GM12878 (cell line): Measurements from ENCODE around the gene TRANK1. TPM values are rescaled to one million over a fixed set of nuclear protein-coding genes. Genes with fewer than 3 reads are reported as not detected.

Experiments used
- ATAC-seq: fragments of 200-7000 bp; cut with Tn5 transposase; 3 replicates; pipeline ENCODE4 v1.9.1; 2020; ENCODE audit warnings: mild to moderate bottlenecking, moderate library complexity
- BruUV-seq: library from RNA; stranded (reverse); fragments of 400-500 nt; replicated peaks from 2 replicates; lab custom pipeline; 2021; lab: Mats Ljungman, UMichigan
- CTCF ChIA-PET: fragments of 300-600 bp; sonication (Branson Sonifier 250); formaldehyde crosslinking; extraction: SDS; loops from one replicate; lab custom pipeline; 2021; ENCODE audit warnings: inconsistent platforms; lab: Yijun Ruan, JAX
- POLR2A ChIA-PET: fragments of 350-600 bp; formaldehyde crosslinking; extraction: SDS; loops from one replicate; lab custom pipeline; 2021; ENCODE audit warnings: inconsistent platforms; lab: Charles Lee
- RAD21 ChIA-PET: fragments of 300-600 bp; sonication (Branson Sonifier 250); formaldehyde crosslinking; loops from one replicate; lab custom pipeline; 2023; ENCODE audit warnings: antibody characterized with exemption; ENCODE audit not compliant: unreplicated experiment; lab: Charles Lee
- SMC1A ChIA-PET: fragments of 300-600 bp; sonication (Branson Sonifier 250); formaldehyde crosslinking; loops from one replicate; lab custom pipeline; 2023; ENCODE audit not compliant: unreplicated experiment, uncharacterized antibody; lab: Charles Lee
- DNase-seq: peaks from one replicate; pipeline ENCODE4 v3.0.0-alpha.2; 2011; ENCODE audit warnings: low read depth, low spot score
- FAIRE-seq: peaks from 3 replicates; lab custom pipeline; 2011; peaks lifted over from hg19 to GRCh38; lab: Jason Lieb, UNC
- H2AFZ ChIP-seq: 2 replicates; pipeline ENCODE4 v1.6.0; 2011; ENCODE audit warnings: low read depth, low read length, control low read depth; ENCODE audit not compliant: control insufficient read depth
- H3K27ac ChIP-seq: 2 replicates; pipeline ENCODE4 v1.5.1; 2011; ENCODE audit warnings: control low read depth; ENCODE audit not compliant: control insufficient read depth, insufficient read depth
- H3K27me3 ChIP-seq, 2 experiments: replicated peaks in 1 of 2; 2 replicates each; pipeline versions ENCODE4 v1.6.0 to v1.6.1; 2011; ENCODE audit warnings: low read length in 1 of 2; ENCODE audit not compliant: control insufficient read depth in 2 of 2, insufficient read depth in 2 of 2
- H3K36me3 ChIP-seq, 2 experiments: 2 replicates each; pipeline ENCODE4 v1.5.1; 2011; ENCODE audit warnings: low read length in 1 of 2; ENCODE audit not compliant: control insufficient read depth in 2 of 2, insufficient read depth in 2 of 2
- H3K4me1 ChIP-seq: 2 replicates; pipeline ENCODE4 v1.6.1; 2011; ENCODE audit warnings: mild to moderate bottlenecking, low read length, moderate library complexity, mixed read lengths; ENCODE audit not compliant: control insufficient read depth, insufficient read depth
- H3K4me2 ChIP-seq: 2 replicates; pipeline ENCODE4 v1.6.0; 2011; ENCODE audit warnings: control low read depth; ENCODE audit not compliant: control insufficient read depth, insufficient read depth
- H3K4me3 ChIP-seq: fragments of 200-600 bp; sonication (generic); 2 replicates; pipeline ENCODE4 v1.5.1; 2016
- H3K79me2 ChIP-seq: 2 replicates; pipeline ENCODE4 v1.6.0; 2011; ENCODE audit warnings: low read length; ENCODE audit not compliant: control insufficient read depth, insufficient read depth
- H3K9ac ChIP-seq: 2 replicates; pipeline ENCODE4 v1.8.0; 2011; ENCODE audit warnings: low read length, control low read depth, mixed read lengths; ENCODE audit not compliant: control insufficient read depth, insufficient read depth
- H3K9me3 ChIP-seq: replicated peaks from 3 replicates; pipeline ENCODE4 v1.5.1; 2011; ENCODE audit warnings: mild to moderate bottlenecking, low read length; ENCODE audit not compliant: control insufficient read depth, insufficient read depth
- H4K20me1 ChIP-seq: 2 replicates; pipeline ENCODE4 v1.6.0; 2011; ENCODE audit not compliant: control insufficient read depth, insufficient read depth
- BACH1 ChIP-seq: fragments of 450-650 bp; IDR thresholded peaks from 2 replicates; pipeline ENCODE4 v1.6.1; 2017; ENCODE audit warnings: mild to moderate bottlenecking, borderline replicate concordance
- CEBPB ChIP-seq, 2 experiments: fragments of 150-350 bp in 1 of 2; IDR thresholded peaks; 2 replicates each; pipeline ENCODE4 v1.6.1; 2012 to 2014; ENCODE audit warnings: low read depth in 2 of 2, low read length in 2 of 2, borderline replicate concordance in 1 of 2, inconsistent platforms in 1 of 2
- ESRRA ChIP-seq: IDR thresholded peaks from 2 replicates; pipeline ENCODE4 v1.6.1; 2012; ENCODE audit warnings: mild to moderate bottlenecking, low read length, improper control_type of control experiment
- HCFC1 ChIP-seq: fragments of 150-350 bp; IDR thresholded peaks from 2 replicates; pipeline ENCODE4 v1.6.1; 2014; ENCODE audit warnings: low read length
- JUNB ChIP-seq: IDR thresholded peaks from 2 replicates; pipeline ENCODE4 v1.6.1; 2016; ENCODE audit warnings: antibody characterized with exemption, mild to moderate bottlenecking
- MXI1 ChIP-seq: fragments of 150-350 bp; IDR thresholded peaks from 2 replicates; pipeline ENCODE4 v1.6.1; 2011; ENCODE audit warnings: low read depth, mild to moderate bottlenecking, inconsistent platforms, low read length, improper control_type of control experiment
- PAX8 ChIP-seq: fragments of 450-650 bp; IDR thresholded peaks from 2 replicates; pipeline ENCODE4 v1.6.1; 2017; ENCODE audit warnings: mild to moderate bottlenecking, moderate library complexity
- RCOR1 ChIP-seq: conservative IDR thresholded peaks from 2 replicates; pipeline ENCODE4 v1.6.1; 2012; ENCODE audit warnings: low read depth, low read length, improper control_type of control experiment
- SMAD5 ChIP-seq: IDR thresholded peaks from 2 replicates; pipeline ENCODE4 v1.6.1; 2016; ENCODE audit warnings: antibody characterized with exemption, low read depth
- SP1 ChIP-seq: IDR thresholded peaks from one replicate; pipeline ENCODE4 v1.6.1; 2011; ENCODE audit warnings: low read depth, low read length
- SRF ChIP-seq, 2 experiments: IDR thresholded peaks; 2 replicates each; pipeline ENCODE4 v1.6.1; 2011; ENCODE audit warnings: low read depth in 2 of 2, low read length in 2 of 2, mild to moderate bottlenecking in 1 of 2, moderate library complexity in 1 of 2
- STAT3 ChIP-seq: IDR thresholded peaks from 2 replicates; pipeline ENCODE4 v1.6.1; 2011; ENCODE audit warnings: low read depth, low read length, improper control_type of control experiment
- TCF12 ChIP-seq: IDR thresholded peaks from 2 replicates; pipeline ENCODE4 v1.6.1; 2011; ENCODE audit warnings: low read depth, mild to moderate bottlenecking, low read length
- ZZZ3 ChIP-seq: IDR thresholded peaks from 2 replicates; pipeline ENCODE4 v1.6.1; 2011; ENCODE audit warnings: low read depth; ENCODE audit not compliant: control insufficient read depth, insufficient read length
- WGBS: methylation state at CpG from one replicate; pipeline ENCODE4 v1.1.6; 2016; ENCODE audit warnings: low lambda C conversion rate; ENCODE audit not compliant: insufficient replicate concordance, insufficient coverage; ENCODE audit errors: missing lambda C conversion rate; 5-methylcytosine and 5-hydroxymethylcytosine counted together
- in situ Hi-C: fragments of 300-500 bp; cut with MboI; formaldehyde crosslinking; loops from 9 replicates; pipeline ENCODE4 v1.14.3; 2018; ENCODE audit warnings: mixed read lengths
- intact Hi-C: fragments of 100-400 bp; cut with micrococcal nuclease; formaldehyde crosslinking; loops from one replicate; pipeline ENCODE4 v1.14.2; 2022; ENCODE audit not compliant: unreplicated experiment
- polyA plus RNA-seq, 11 experiments: library from polyadenylated mRNA; depleted of rRNA in 4 of 11; unstranded in 6 of 11; stranded (reverse) in 5 of 11; fragments of >200 nt; fragmentation: Nextera tagmentation in 4 of 11; fragmentation: Illumina TruSeq in 1 of 11; extraction: Ambion mirVana in 4 of 11; extraction: Trizol in 1 of 11; gene quantifications; 1 replicate in 1 of 11; 2 replicates in 10 of 11; pipeline versions ENCODE4 v1.2.1 to v1.2.3, GENCODE V29; 2011 to 2016; ENCODE audit warnings: inconsistent platforms in 2 of 11, missing spikeins in 2 of 11, low read depth in 1 of 11
- total RNA-seq, 4 experiments: library from RNA; depleted of rRNA in 3 of 4; stranded (reverse); fragments of >200 nt in 3 of 4; fragmentation: Illumina TruSeq in 1 of 4; extraction: Trizol in 1 of 4; gene quantifications; 2 replicates each; pipeline versions ENCODE4 v1.2.1 to v1.2.3, GENCODE V29; 2013 to 2021
- TF ChIP-seq, protein P1 (sequence below): IDR thresholded peaks from 2 replicates; pipeline ENCODE4 v1.6.1; 2011; ENCODE audit warnings: borderline replicate concordance, low read depth, mild to moderate bottlenecking, moderate library complexity, low read length; ENCODE audit not compliant: insufficient read depth, poor library complexity, severe bottlenecking
- TF ChIP-seq, protein P2 (sequence below): IDR thresholded peaks from 2 replicates; pipeline ENCODE4 v1.6.1; 2012; ENCODE audit warnings: low read depth, low read length, improper control_type of control experiment

Gene TRANK1
- total and polyA plus RNA-seq, 10 of the 15 experiments (the other 5 are each of a cell fraction or from before 2014, with no cell fraction given), result 0.46 to 8.8 (median 1.1) TPM

DNA sequence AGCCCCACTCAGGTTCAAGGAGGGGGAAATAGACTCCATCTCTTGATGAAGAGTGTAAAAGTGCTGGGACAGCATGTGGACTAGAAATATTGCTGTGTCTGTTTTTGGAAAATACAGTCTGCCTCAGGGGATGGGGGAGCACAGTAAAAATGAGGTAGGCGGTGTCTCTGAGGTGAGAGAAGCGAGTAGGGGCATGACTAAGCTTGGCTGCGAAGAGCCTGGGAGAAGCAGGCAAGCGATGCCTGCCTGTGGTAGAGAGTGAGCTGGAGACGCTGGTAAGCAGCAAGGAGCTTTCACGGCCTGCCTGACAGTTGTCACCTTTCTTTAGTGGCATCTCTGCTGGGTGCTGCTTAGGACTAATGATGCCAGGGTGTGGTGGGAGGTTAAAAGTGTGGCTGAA, 131.5 kb downstream of the TRANK1 start:
- H3K79me2 ChIP-seq, result no peaks in the 10 kb centered on the region
- WGBS, result 61% methylated on average over 6 of the region's 6 CpGs
- H2AFZ ChIP-seq, result no peak overlapping the region
- H3K9ac ChIP-seq, result no peak overlapping the region
- CTCF ChIA-PET, result interaction anchor here (1.7 kb wide), 1 partner anchor 55 kb away, joined by 5 read pairs; no protein-coding TSS in a partner anchor
- POLR2A ChIA-PET, result no interaction called here
- DNase-seq (no peak), ATAC-seq (no peak), FAIRE-seq (no peak)
- H3K27ac ChIP-seq, result no peak overlapping the region
- peaks cover 0 to 4% of the 10 kb centered on the region in 2 experiments; a peak in 1 of 4 replicates for H3K27me3 ChIP-seq
- no peak for TF ChIP-seq STAT3
- TF ChIP-seq ZZZ3, result no peak
- no peak for TF ChIP-seq HCFC1
- no peak for TF ChIP-seq SRF (IDR thresholded peaks at IDR 0.05; ENCODE audit: low read depth in 2 of 2, low read length in 2 of 2)
- TF ChIP-seq BACH1, result no peak
- no peak for TF ChIP-seq TCF12
- TF ChIP-seq SP1, result no peak
- no peak for TF ChIP-seq RCOR1
- TF ChIP-seq MXI1, result no peak
- TF ChIP-seq CEBPB (IDR thresholded peaks at IDR 0.05; ENCODE audit: borderline replicate concordance in 1 of 2, low read depth in 2 of 2, low read length in 2 of 2), result no peak
- TF ChIP-seq PAX8, result no peak
- TF ChIP-seq ESRRA, result no peak
- no peak for TF ChIP-seq SMAD5
- TF ChIP-seq, protein P1, sequence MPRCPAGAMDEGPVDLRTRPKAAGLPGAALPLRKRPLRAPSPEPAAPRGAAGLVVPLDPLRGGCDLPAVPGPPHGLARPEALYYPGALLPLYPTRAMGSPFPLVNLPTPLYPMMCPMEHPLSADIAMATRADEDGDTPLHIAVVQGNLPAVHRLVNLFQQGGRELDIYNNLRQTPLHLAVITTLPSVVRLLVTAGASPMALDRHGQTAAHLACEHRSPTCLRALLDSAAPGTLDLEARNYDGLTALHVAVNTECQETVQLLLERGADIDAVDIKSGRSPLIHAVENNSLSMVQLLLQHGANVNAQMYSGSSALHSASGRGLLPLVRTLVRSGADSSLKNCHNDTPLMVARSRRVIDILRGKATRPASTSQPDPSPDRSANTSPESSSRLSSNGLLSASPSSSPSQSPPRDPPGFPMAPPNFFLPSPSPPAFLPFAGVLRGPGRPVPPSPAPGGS, result no peak
- TF ChIP-seq JUNB, result no peak
- TF ChIP-seq, protein P2, sequence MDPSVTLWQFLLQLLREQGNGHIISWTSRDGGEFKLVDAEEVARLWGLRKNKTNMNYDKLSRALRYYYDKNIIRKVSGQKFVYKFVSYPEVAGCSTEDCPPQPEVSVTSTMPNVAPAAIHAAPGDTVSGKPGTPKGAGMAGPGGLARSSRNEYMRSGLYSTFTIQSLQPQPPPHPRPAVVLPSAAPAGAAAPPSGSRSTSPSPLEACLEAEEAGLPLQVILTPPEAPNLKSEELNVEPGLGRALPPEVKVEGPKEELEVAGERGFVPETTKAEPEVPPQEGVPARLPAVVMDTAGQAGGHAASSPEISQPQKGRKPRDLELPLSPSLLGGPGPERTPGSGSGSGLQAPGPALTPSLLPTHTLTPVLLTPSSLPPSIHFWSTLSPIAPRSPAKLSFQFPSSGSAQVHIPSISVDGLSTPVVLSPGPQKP, result no peak
- SMC1A ChIA-PET, result interaction anchor here (0.5 to 1.2 kb wide), 2 partner anchors 37 to 147 kb away, joined by 3 read pairs; no protein-coding TSS in a partner anchor
- H3K9me3 ChIP-seq, result no peaks in the 10 kb centered on the region
- no peaks in the 10 kb centered on the region for H3K4me1 ChIP-seq
- in situ Hi-C loops (no loop called here), intact Hi-C loops (no loop called here)
- RAD21 ChIA-PET, result no interaction called here
- no peaks in the 10 kb centered on the region for H4K20me1 ChIP-seq
- H3K4me3 ChIP-seq, result no peak overlapping the region
- no peak overlapping the region for H3K4me2 ChIP-seq
- no peaks in the 10 kb centered on the region for H3K36me3 ChIP-seq
- BruUV-seq, result no TSS peak
